Rectal smooth muscle tissue (tissue), 1 donor: ENCODE data around the gene CLCA1.

Source experiments
- H3K27ac ChIP-seq: one replicate; pipeline ENCODE4 v1.7.0; 2013; ENCODE audit warnings: low read depth, low read length, inconsistent platforms
- H3K27me3 ChIP-seq: one replicate; pipeline ENCODE4 v1.7.0; 2013; ENCODE audit warnings: low read length; ENCODE audit not compliant: control insufficient read depth, insufficient read depth
- H3K36me3 ChIP-seq: one replicate; pipeline ENCODE4 v1.7.0; 2013; ENCODE audit warnings: low read length; ENCODE audit not compliant: control insufficient read depth, insufficient read depth
- H3K4me1 ChIP-seq: one replicate; pipeline ENCODE4 v1.7.0; 2013; ENCODE audit warnings: low read length; ENCODE audit not compliant: control insufficient read depth, insufficient read depth
- H3K4me3 ChIP-seq: one replicate; pipeline ENCODE4 v1.7.0; 2013; ENCODE audit warnings: low read length
- H3K9ac ChIP-seq: one replicate; pipeline ENCODE4 v1.7.0; 2013; ENCODE audit warnings: low read length

The CLCA1 gene

DNA sequence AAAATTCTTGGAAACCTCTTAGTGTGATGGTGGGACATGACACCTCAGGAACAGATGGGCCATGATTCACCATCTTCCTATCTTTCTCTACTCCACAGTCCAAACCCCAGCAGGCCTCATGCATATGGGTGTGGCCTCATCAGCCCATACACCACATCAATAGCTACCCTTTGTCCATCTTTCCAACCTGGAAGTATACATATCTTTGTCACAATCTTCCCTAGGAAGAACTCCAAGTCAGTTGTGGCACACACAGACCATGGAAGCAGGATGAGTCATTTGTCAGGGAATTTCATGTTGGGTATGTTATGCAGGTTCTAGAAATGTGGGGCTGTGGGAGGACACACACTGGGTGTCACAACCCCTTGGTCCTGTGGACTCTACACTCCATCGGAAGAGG is 47.6 kb downstream of the CLCA1 start:
- Histone ChIP-seq H3K36me3 (no peaks in the 10 kb centered on the region), H3K4me1 (no peaks in the 10 kb centered on the region), H3K4me3 (no peak overlapping the region), H3K9ac (no peak overlapping the region), H3K27me3 (no peaks in the 10 kb centered on the region), H3K27ac (no peak overlapping the region)

DNA sequence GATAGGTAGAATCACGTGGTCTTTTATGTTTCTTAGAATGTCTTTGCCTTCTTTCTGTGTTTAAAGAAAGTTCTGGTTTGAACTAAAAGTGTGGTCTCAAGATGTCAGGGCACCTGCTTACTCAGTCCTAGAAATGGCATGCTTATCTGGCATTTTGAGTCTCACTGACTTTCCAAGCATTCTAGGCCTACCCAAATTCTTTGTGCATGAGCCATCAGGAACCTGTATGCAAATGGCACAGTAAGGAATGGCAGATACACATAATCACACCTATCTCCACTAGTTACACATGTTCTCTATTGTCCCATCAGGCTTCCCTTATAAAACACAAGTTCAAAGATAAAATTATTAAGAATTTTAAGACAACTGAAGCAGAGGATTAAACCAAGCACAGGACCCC is 48.6 kb downstream of the CLCA1 start:
- no peaks in the 10 kb centered on the region for H3K4me1 ChIP-seq
- no peaks in the 10 kb centered on the region for H3K27me3 ChIP-seq
- no peak overlapping the region for H3K4me3 ChIP-seq
- no peak overlapping the region for H3K9ac ChIP-seq
- no peak overlapping the region for H3K27ac ChIP-seq
- H3K36me3 ChIP-seq, result no peaks in the 10 kb centered on the region

DNA sequence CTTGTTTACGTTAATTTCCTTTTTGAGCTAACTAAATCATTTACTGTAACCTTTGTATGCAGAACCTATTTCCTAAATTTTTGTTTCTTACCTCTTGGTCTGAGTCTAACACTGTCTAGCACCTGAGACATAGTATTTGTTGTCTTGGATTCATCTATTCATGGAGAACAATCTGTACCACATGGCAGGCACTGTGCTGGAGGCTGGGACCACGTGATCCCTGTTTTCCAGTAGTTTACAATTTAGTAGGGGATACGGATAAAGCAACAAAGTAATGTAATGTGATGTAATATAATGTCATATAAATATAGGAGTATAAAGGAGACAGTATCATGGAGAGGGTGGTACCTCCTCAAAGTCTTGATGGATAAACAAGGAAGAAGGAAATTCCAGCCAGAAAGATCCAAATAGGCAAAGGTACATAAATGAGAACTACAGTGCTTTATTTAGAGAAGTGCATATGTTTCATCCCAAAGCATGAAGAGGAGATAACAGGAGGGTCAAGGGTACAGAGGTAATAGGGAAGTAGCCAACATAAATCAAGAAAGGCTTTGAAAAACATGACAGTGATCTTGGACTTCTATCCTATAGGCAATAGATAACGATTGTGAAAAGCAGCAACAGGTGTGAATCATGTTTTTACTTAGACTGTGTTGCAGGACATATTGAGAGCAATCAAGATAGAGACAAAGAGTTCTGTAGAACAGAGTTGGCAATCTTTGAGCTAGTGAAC is 52.2 kb downstream of the CLCA1 start:
- Histone ChIP-seq H3K9ac (no peak overlapping the region), H3K4me1 (no peaks in the 10 kb centered on the region), H3K4me3 (no peak overlapping the region), H3K27me3 (no peaks in the 10 kb centered on the region), H3K36me3 (no peaks in the 10 kb centered on the region), H3K27ac (no peak overlapping the region)

DNA sequence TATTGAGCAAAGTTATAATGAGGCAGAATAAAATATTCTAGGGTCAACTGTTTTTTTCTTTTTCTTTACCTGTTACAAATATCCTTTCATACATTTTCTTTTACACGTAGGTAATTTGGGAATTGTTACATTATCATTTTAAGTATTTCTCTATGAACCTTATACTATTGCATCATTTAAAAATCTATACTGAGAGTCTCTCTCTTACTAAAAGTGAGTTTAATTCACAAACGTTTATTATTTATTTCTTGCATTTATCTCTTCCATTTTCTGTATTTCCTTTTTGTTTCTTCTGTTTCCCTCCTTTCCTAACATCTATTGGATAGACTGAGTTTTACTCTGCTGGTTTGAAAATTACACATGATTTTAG is 52.8 kb downstream of the CLCA1 start:
- Histone ChIP-seq H3K9ac (no peak overlapping the region), H3K27me3 (no peaks in the 10 kb centered on the region), H3K4me3 (no peak overlapping the region), H3K4me1 (no peaks in the 10 kb centered on the region), H3K36me3 (no peaks in the 10 kb centered on the region), H3K27ac (no peak overlapping the region)

DNA sequence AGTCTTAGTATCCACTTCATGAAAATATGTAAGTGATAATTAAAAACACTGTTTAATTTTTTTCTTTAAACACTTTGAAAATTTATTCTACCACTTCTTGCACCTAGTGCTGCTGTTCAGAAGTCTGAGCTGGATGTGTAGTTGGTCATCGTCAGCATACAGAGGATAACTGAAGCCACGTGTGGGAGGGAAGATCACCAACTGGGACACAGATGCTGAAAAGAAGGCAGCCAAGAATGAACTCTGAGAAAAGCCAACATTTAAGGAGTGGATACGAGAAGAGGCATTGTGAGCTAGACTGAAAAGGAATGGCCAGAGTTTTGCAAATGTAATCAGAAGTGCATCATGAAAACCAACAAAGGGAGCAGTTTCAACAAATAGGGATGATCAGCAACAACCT is 53.5 kb downstream of the CLCA1 start:
- no peak overlapping the region for H3K4me3 ChIP-seq
- H3K27ac ChIP-seq, result no peak overlapping the region
- no peaks in the 10 kb centered on the region for H3K36me3 ChIP-seq
- H3K9ac ChIP-seq, result no peak overlapping the region
- no peaks in the 10 kb centered on the region for H3K4me1 ChIP-seq
- no peaks in the 10 kb centered on the region for H3K27me3 ChIP-seq

DNA sequence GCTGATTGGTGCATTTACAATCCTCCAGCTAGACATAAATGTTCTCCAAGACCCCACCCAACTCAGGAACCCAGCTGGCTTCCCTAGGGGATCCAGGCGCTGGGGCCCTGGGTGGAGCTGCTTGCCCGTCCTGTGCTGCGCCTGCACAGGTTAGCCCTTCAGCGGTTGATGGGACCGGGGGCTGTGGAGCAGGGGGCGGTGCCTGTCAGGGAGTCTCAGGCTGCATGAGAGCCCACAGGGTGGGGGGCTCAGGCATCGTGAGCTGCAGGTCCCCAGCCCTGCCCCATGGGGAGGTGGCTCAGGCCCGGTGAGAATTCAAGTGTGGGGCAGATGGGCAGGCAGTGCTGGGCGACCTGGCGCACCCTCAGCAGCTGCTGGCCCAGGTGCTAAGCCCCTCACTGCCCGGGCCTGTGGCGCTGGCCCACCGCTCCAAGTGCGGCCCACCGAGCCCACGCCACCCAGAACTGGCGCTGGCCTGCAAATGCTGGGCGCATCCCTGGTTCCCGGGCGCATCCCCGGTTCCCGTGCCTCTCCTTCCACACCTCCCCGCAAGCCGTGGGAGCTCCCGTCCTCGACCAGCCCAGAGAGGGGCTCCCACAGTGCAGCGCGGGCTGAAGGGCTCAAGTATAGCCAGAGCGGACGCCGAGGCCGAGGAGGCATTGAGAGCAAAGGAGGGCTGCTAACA is 55.1 kb downstream of the CLCA1 start:
- Histone ChIP-seq H3K4me1 (no peaks in the 10 kb centered on the region), H3K27ac (no peak overlapping the region), H3K27me3 (no peaks in the 10 kb centered on the region)

DNA sequence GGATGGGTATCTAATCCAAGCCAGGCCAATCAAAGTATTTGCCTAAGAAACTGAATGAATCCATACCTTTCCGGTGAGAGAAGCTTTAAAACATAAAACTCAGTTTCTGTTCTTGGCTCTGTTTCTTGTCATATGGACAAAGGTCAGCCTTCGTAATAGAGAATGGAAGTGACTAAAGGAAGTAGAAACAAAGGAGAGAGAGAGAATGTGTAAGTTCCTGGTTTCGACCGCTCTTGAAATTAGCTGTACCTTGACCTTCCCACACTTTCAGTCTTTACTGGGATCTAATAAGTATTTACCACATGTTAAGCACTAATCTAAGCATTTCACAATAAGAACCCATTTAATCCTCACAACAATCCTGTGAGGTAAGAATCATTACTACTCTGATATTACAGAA is 58.6 kb downstream of the CLCA1 start:
- H3K27ac ChIP-seq, result no peak overlapping the region
- no peak overlapping the region for H3K4me3 ChIP-seq
- H3K27me3 ChIP-seq, result no peaks in the 10 kb centered on the region
- no peak overlapping the region for H3K9ac ChIP-seq
- H3K4me1 ChIP-seq, result no peaks in the 10 kb centered on the region
- H3K36me3 ChIP-seq, result no peaks in the 10 kb centered on the region

More for the DNA sequence above, 55.1 kb downstream of the CLCA1 start:
- Histone ChIP-seq H3K36me3 (no peaks in the 10 kb centered on the region), H3K4me3 (no peak overlapping the region), H3K9ac (no peak overlapping the region)

DNA sequence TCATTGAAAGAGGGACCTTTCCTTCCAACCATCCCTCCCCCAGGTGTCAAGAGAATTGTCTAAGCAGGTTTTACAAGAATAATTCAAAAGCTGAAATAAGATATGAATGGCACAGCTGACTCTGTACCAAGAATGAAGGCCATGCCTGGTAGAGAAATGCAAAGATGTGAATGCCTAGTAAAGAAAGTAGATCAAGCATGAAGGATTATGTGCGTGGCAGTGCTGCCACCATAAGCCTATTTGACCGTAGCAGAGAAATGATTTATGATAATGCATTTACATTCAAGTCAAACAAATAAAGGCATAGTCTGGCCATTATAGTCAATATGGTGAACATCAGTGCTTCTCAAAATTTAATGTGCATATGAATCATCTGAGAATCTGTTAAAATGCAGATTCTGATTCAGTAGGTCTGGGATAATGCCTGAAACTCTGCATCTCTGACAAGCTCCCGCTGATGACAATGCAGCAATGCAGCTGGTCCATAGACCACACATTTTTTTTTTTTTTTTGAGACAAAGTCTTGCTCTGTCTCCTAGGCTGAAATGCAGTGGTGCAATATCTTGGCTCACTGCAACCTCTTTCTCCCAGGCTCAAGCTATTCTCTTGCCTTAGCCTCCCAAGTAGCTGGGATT is 61.6 kb downstream of the CLCA1 start:
- Histone ChIP-seq H3K27ac (no peak overlapping the region), H3K36me3 (no peaks in the 10 kb centered on the region), H3K4me1 (no peaks in the 10 kb centered on the region), H3K9ac (no peak overlapping the region), H3K27me3 (no peaks in the 10 kb centered on the region), H3K4me3 (no peak overlapping the region)

DNA sequence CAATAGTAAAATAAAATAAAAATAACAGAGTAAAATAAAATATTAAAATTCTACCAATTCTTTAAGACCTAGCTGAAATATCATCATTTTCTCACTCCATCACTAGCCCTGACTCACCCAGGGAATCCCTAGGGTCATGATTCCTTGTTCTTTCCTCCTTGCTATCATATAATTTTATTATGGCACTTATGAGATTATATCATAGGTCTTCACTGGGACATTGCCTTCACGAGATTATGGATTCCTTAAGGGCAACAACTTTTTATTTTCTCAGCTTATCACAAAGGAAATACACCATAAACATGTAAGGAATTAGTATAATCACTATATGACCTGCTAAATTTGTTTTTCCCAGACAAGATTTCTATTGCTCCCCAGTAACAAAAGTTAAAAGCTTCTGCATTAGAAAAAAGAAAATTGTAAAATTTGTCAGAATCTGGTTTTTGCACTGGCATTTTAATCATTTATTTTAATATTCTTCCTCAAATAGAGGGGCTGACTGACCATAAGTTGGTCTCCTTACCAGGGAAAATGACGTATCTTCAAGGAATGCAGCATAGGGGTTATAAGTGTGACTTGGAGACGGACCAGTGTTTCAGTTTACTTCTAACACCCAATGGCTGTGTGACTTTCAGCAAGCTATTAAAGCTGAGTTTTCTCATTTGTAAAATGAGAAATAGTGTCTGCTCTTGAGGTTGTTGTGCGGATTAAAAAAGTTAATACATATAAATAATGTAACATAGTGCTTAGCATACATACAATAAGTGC is 69.4 kb downstream of the CLCA1 start:
- no peaks in the 10 kb centered on the region for H3K4me1 ChIP-seq
- no peaks in the 10 kb centered on the region for H3K36me3 ChIP-seq
- H3K27me3 ChIP-seq, result no peaks in the 10 kb centered on the region
- H3K4me3 ChIP-seq, result no peak overlapping the region
- H3K9ac ChIP-seq, result no peak overlapping the region
- H3K27ac ChIP-seq, result no peak overlapping the region

DNA sequence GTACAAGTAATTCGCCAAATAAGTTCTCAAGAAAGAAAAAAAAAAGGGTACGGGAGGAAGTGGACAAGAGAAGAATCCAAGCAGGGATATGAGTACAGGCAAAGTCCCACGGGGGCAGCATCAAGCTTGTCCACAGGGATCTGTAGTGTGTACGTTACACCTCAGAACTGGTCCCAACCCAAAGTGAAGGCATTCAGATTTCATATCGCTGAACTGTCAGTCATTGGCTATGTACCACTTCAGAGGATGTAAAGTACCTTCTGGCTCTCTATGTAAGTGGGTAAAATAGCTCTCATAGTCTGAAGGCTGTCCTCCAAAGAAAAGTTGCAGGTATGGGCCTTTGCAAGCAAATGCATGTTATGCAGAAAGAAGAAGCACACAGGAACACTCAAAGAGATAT is 70.0 kb downstream of the CLCA1 start:
- H3K27ac ChIP-seq, result no peak overlapping the region
- no peaks in the 10 kb centered on the region for H3K27me3 ChIP-seq

DNA sequence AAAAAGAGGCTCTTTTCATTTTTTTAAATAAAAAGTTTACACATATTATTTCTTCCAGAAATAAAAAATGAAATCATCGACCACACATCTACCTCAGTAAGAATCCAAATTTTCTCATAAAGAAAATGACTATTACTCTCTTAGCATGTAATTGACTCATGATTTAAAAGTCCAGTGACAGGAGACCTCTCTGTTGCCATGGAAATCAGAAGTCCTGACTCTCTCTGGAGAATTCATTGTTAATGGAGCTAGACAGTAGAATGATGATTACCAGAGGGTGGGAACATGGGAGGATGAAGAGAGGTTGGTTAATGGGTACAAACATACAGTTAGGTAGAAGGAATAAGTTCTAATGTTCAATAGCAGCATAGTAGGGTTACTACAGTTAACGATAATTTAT is 73.1 kb downstream of the CLCA1 start:
- no peak overlapping the region for H3K4me3 ChIP-seq
- H3K9ac ChIP-seq, result no peak overlapping the region
- no peaks in the 10 kb centered on the region for H3K27me3 ChIP-seq
- no peak overlapping the region for H3K27ac ChIP-seq
- H3K4me1 ChIP-seq, result no peaks in the 10 kb centered on the region
- H3K36me3 ChIP-seq, result no peaks in the 10 kb centered on the region

More for the DNA sequence above, 70.0 kb downstream of the CLCA1 start:
- no peaks in the 10 kb centered on the region for H3K4me1 ChIP-seq
- no peak overlapping the region for H3K9ac ChIP-seq
- no peak overlapping the region for H3K4me3 ChIP-seq
- H3K36me3 ChIP-seq, result no peaks in the 10 kb centered on the region

DNA sequence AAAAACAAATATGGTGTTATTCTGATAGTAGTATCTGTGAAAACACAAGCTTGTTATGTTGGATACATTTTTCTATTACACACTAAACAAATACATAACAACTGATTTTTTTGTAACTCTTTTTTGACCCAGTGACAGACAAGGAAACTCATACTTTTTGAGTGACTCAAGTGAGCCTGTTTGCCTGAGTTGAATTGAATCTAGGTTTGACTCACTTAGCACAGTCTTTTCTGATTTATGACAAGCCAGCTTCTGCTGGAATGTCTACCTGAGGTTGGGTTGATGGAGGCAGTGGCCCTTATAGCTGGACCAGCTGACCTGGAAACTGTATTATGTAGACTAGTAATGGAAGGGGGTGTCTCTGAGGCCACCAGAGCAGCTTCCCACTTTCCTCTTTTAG is 73.9 kb downstream of the CLCA1 start:
- Histone ChIP-seq H3K9ac (no peak overlapping the region), H3K27ac (no peak overlapping the region), H3K4me3 (no peak overlapping the region), H3K4me1 (no peaks in the 10 kb centered on the region), H3K27me3 (no peaks in the 10 kb centered on the region), H3K36me3 (no peaks in the 10 kb centered on the region)
